Fibroblast of lung (primary cell): ENCODE measurements around the gene TSPAN11. TPM values are rescaled to one million over a fixed set of nuclear protein-coding genes. Genes with fewer than 3 reads are reported as not detected.

Experiments
- DNase-seq, 2 donors: peaks; one replicate each; pipeline versions ENCODE4 v3.0.0 to v3.0.0-alpha.2; 2010; ENCODE audit warnings: low read depth in 2 of 2
- H2AFZ ChIP-seq: 2 replicates; pipeline ENCODE4 v1.5.1; 2012; ENCODE audit warnings: low read length, control low read depth, inconsistent platforms
- H3K27ac ChIP-seq: 2 replicates; pipeline ENCODE4 v1.5.1; 2011; ENCODE audit warnings: low read length, control low read depth; ENCODE audit not compliant: insufficient read depth
- H3K27me3 ChIP-seq: 2 replicates; pipeline ENCODE4 v1.5.1; 2011; ENCODE audit warnings: mild to moderate bottlenecking, low read length; ENCODE audit not compliant: control insufficient read depth, insufficient read depth
- H3K36me3 ChIP-seq: 2 replicates; pipeline ENCODE4 v1.5.1; 2011; ENCODE audit warnings: low read length; ENCODE audit not compliant: control insufficient read depth, insufficient read depth
- H3K4me1 ChIP-seq: 2 replicates; pipeline ENCODE4 v1.5.1; 2011; ENCODE audit warnings: low read length; ENCODE audit not compliant: control insufficient read depth, insufficient read depth; ENCODE audit errors: extremely low read depth
- H3K4me2 ChIP-seq: 2 replicates; pipeline ENCODE4 v1.5.1; 2011; ENCODE audit warnings: low read length, control low read depth; ENCODE audit not compliant: insufficient read depth; ENCODE audit errors: extremely low read depth
- H3K4me3 ChIP-seq, 4 experiments: fragments of 200-600 bp in 1 of 4; sonication (generic) in 1 of 4; replicated peaks in 1 of 4; 2 replicates each; pipeline ENCODE4 v1.5.1; 2011 to 2016; ENCODE audit warnings: low read length in 4 of 4, low read depth in 3 of 4, mild to moderate bottlenecking in 3 of 4, control low read depth in 2 of 4, inconsistent platforms in 1 of 4, mixed read lengths in 1 of 4; ENCODE audit not compliant: insufficient read depth in 1 of 4; ENCODE audit errors: control extremely low read depth in 1 of 4
- H3K79me2 ChIP-seq: 2 replicates; pipeline ENCODE4 v1.5.1; 2012; ENCODE audit warnings: mild to moderate bottlenecking, low read length, inconsistent platforms; ENCODE audit not compliant: control insufficient read depth, insufficient read depth
- H3K9ac ChIP-seq: 2 replicates; pipeline ENCODE4 v1.5.1; 2011; ENCODE audit warnings: mild to moderate bottlenecking, low read length, control low read depth; ENCODE audit not compliant: insufficient read depth
- H3K9me3 ChIP-seq: 2 replicates; pipeline ENCODE4 v1.5.1; 2012; ENCODE audit warnings: low read depth, low read length; ENCODE audit not compliant: control insufficient read depth, insufficient read depth
- H4K20me1 ChIP-seq: 2 replicates; pipeline ENCODE4 v1.5.1; 2011; ENCODE audit warnings: low read length; ENCODE audit not compliant: control insufficient read depth, insufficient read depth; ENCODE audit errors: extremely low read depth
- CTCF ChIP-seq, 2 donors: IDR thresholded peaks in 1 of 2; conservative IDR thresholded peaks in 1 of 2; 1 replicate in 1 of 2; 2 replicates in 1 of 2; pipeline ENCODE4 v1.5.1; 2011 to 2012; ENCODE audit warnings: low read length in 2 of 2, control low read depth in 1 of 2, inconsistent platforms in 1 of 2, low read depth in 1 of 2, mild to moderate bottlenecking in 1 of 2
- EZH2 ChIP-seq: IDR thresholded peaks from 2 replicates; pipeline ENCODE4 v1.5.1; 2012; ENCODE audit warnings: low read length, control low read depth, mild to moderate bottlenecking; ENCODE audit errors: missing control alignments
- polyA plus RNA-seq, 2 donors: library from polyadenylated mRNA; depleted of rRNA in 1 of 2; stranded (reverse) in 1 of 2; unstranded in 1 of 2; fragments of >200 nt; gene quantifications; 2 replicates each; pipeline ENCODE4 v1.2.1, GENCODE V29; 2011 to 2012; ENCODE audit warnings: missing spikeins in 1 of 2
- total RNA-seq: library from RNA; depleted of rRNA; stranded (reverse); fragments of >200 nt; gene quantifications from 2 replicates; pipeline ENCODE4 v1.2.1, GENCODE V29; 2014

The TSPAN11 gene
- total and polyA plus RNA-seq, 2 donors (not counting 1 experiment from before 2014, with no cell fraction given): 0.02 to 2.6 TPM

- no peaks in the 10 kb centered on the region for H3K4me1 ChIP-seq
- no peak for DNase-seq
- H3K9me3 ChIP-seq: no peaks in the 10 kb centered on the region
- H3K4me3 ChIP-seq: no peak overlapping the region
- H3K4me2 ChIP-seq: no peak overlapping the region
- TF ChIP-seq CTCF (conservative IDR thresholded peaks at IDR 0.05 in 1 of 2, IDR thresholded peaks at IDR 0.05 in 1 of 2; ENCODE audit: low read depth in 1 of 2, low read length in 2 of 2) (no peak), EZH2 (no peak)
- H3K36me3 ChIP-seq: no peaks in the 10 kb centered on the region
- H3K27me3 ChIP-seq: peaks cover 25% of the 10 kb centered on the region
- no peak overlapping the region for H2AFZ ChIP-seq
- H3K27ac ChIP-seq: no peak overlapping the region
- no peak overlapping the region for H3K9ac ChIP-seq
- no peaks in the 10 kb centered on the region for H3K79me2 ChIP-seq
- H4K20me1 ChIP-seq: no peaks in the 10 kb centered on the region
Observed at GRCh38 chr12:30923057-30923456, 3.5 kb upstream of the TSPAN11 start.

GRCh38 chr12:30925607-30926242 is 823 bp upstream of the TSPAN11 start:
- no peak for DNase-seq
- H3K27ac ChIP-seq: no peak overlapping the region

GRCh38 chr12:30927222-30927611 is 669 bp downstream of the TSPAN11 start:
- Histone ChIP-seq H2AFZ (no peak overlapping the region), H3K4me3 (peak overlapping the region in 2 of 4 experiments; percentile 20 to 41), H3K4me1 (no peaks in the 10 kb centered on the region), H4K20me1 (no peaks in the 10 kb centered on the region), H3K4me2 (no peak overlapping the region), H3K36me3 (no peaks in the 10 kb centered on the region), H3K27me3 (peaks cover 27% of the 10 kb centered on the region), H3K27ac (no peak overlapping the region), H3K9ac (no peak overlapping the region), H3K79me2 (no peaks in the 10 kb centered on the region), H3K9me3 (no peaks in the 10 kb centered on the region)
- TF ChIP-seq CTCF (conservative IDR thresholded peaks at IDR 0.05 in 1 of 2, IDR thresholded peaks at IDR 0.05 in 1 of 2; ENCODE audit: low read depth in 1 of 2, low read length in 2 of 2) (no peak), EZH2 (no peak)
- no peak for DNase-seq

More at GRCh38 chr12:30925607-30926242, 823 bp upstream of the TSPAN11 start:
- Histone ChIP-seq H3K4me2 (no peak overlapping the region), H3K36me3 (no peaks in the 10 kb centered on the region), H3K9me3 (no peaks in the 10 kb centered on the region), H3K79me2 (no peaks in the 10 kb centered on the region), H3K27me3 (peaks cover 27% of the 10 kb centered on the region), H4K20me1 (no peaks in the 10 kb centered on the region), H3K4me1 (no peaks in the 10 kb centered on the region), H2AFZ (no peak overlapping the region), H3K9ac (no peak overlapping the region), H3K4me3 (peak overlapping the region in 2 of 4 experiments; percentile 36 to 41)
- TF ChIP-seq EZH2 (peak; percentile 52), CTCF (conservative IDR thresholded peaks at IDR 0.05 in 1 of 2, IDR thresholded peaks at IDR 0.05 in 1 of 2; ENCODE audit: low read depth in 1 of 2, low read length in 2 of 2) (no peak)
